AG04449 (cell line): ENCODE results near the gene ANKH.
A peak's percentile ranks its signal among the peaks of the same experiment; 100 is the strongest.

Source experiments
- CTCF ChIA-PET: fragments of 350-600 bp; formaldehyde crosslinking; extraction: SDS; loops from one replicate; lab custom pipeline; 2021; ENCODE audit warnings: antibody characterized with exemption; lab: Yijun Ruan, JAX
- POLR2A ChIA-PET: fragments of 400-600, 350-600 bp; formaldehyde crosslinking; extraction: SDS; loops from one replicate; lab custom pipeline; 2020; ENCODE audit warnings: antibody characterized with exemption, inconsistent platforms; lab: Yijun Ruan, JAX
- DNase-seq: peaks from one replicate; pipeline ENCODE4 v3.0.0-alpha.2; 2010; ENCODE audit warnings: low read depth, low spot score
- H3K4me3 ChIP-seq: 2 replicates; pipeline ENCODE4 v1.5.1; 2011; ENCODE audit warnings: low read depth, mild to moderate bottlenecking, control low read depth, low read length
- CTCF ChIP-seq: IDR thresholded peaks from one replicate; pipeline ENCODE4 v1.5.1; 2011; ENCODE audit warnings: mild to moderate bottlenecking, moderate library complexity, low read length, control low read depth, inconsistent platforms; ENCODE audit not compliant: insufficient read depth; ENCODE audit errors: missing control alignments

The ANKH gene

GRCh38 chr5:14902826-14903560 lies 31.4 kb upstream of the ANKH start:
- H3K4me3 ChIP-seq: no peak overlapping the region
- POLR2A ChIA-PET: no interaction called here
- no peak for TF ChIP-seq CTCF
- DNase-seq: no peak
- CTCF ChIA-PET: interaction anchor here (1.2 kb wide), 1 partner anchor 176 kb away, joined by 3 read pairs; no protein-coding TSS in a partner anchor

GRCh38 chr5:14901462-14902051 lies 30.0 kb upstream of the ANKH start:
- TF ChIP-seq CTCF: no peak
- DNase-seq: no peak
- POLR2A ChIA-PET: interaction anchor here (0.6 to 1.5 kb wide), 5 partner anchors 11 to 92 kb away, joined by 3 read pairs; partner anchors contain the start of gene ANKH
- CTCF ChIA-PET: interaction anchor here (1.0 to 1.3 kb wide), 2 partner anchors 102 to 174 kb away, joined by 3 to 5 read pairs; no protein-coding TSS in a partner anchor
- H3K4me3 ChIP-seq: no peak overlapping the region

DNA sequence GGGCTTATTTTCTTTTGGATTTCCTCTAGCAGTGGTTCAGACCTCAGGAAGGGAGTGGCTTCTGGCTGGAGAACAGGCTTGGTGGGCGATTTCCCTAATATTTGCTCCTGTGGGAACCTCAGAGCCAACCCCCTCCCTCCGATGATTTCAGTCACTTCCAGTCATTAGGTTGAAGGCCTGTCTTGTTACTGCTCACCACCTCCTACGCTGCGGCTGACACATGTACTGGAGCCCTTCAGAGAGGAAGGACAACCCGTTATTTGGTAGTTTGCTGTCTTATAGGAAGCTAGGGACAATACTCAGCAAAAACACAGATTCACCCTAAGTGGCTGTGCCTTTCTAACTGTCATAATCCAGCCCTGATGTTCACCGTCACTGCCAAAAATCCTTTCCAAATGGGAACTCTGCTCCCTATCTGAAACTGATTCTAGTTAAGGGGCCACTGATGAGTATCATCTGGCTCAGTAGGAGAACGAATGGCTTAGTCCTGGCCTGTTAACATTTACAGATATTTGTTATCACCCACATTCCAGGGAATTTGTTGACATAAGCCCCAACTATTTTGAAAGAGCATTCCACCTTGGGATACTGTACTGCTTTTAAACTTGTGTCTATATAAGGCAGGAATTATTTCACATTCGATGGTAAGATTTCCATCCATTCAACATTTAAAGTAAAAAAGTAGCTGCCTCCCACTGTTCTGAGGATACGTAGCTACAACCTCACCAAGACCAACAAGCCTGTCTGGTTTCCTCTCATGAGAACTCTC lies 29.3 kb upstream of the ANKH start:
- no peak for TF ChIP-seq CTCF
- ChIA-PET CTCF (interaction anchor here (1.0 to 1.3 kb wide), 2 partner anchors 103 to 174 kb away, joined by 3 to 5 read pairs; no protein-coding TSS in a partner anchor), POLR2A (interaction anchor here (0.6 to 1.5 kb wide), 4 partner anchors 17 to 91 kb away, joined by 3 read pairs; partner anchors contain the start of gene ANKH)
- DNase-seq: peak; percentile 79
- H3K4me3 ChIP-seq: no peak overlapping the region

GRCh38 chr5:14896131-14896530 lies 24.6 kb upstream of the ANKH start:
- ChIA-PET POLR2A (no interaction called here), CTCF (interaction anchor here (0.8 to 2.5 kb wide), 2 partner anchors 10 to 23 kb away, joined by 3 to 6 read pairs; no protein-coding TSS in a partner anchor)
- DNase-seq: no peak
- H3K4me3 ChIP-seq: no peak overlapping the region
- TF ChIP-seq CTCF: no peak

DNA sequence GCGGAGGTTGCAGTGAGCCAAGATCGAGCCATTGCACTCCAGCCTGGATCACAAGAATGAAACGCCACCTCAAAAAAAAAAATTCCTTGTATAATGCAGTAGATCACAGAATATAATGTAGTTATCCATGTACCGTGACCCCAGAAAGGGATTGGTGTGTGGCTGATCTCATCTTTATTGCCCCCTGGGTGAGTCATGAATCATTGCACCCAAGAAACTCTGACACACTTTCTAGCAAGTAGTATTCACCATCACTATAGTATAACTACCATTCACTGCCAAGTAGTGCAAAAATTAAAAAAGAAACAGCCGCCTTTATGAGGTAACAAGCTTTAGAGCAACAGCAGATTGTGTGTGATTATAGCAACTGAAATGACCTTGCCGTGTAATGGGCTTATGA lies 23.7 kb upstream of the ANKH start:
- DNase-seq: no peak
- ChIA-PET POLR2A (no interaction called here), CTCF (interaction anchor here (1.0 to 2.5 kb wide), 3 partner anchors 10 to 168 kb away, joined by 3 to 6 read pairs (median 3); no protein-coding TSS in a partner anchor)

More for the DNA sequence above, 23.7 kb upstream of the ANKH start:
- no peak for TF ChIP-seq CTCF
- no peak overlapping the region for H3K4me3 ChIP-seq
